Tibial artery (tissue), 4 donors: Measurements from ENCODE around the gene ABCC8.

Source experiments
- DNase-seq, 2 donors: peaks; one replicate each; pipeline ENCODE4 v3.0.0-alpha.2; 2019
- H3K27ac ChIP-seq, 2 donors: fragments of 200-600 bp; sonication (generic) in 1 of 2; 1 replicate in 1 of 2; 2 replicates in 1 of 2; pipeline ENCODE4 v1.5.1; 2018 to 2019; ENCODE audit warnings: mild to moderate bottlenecking in 1 of 2
- H3K27me3 ChIP-seq, 2 donors: fragments of 200-600 bp; sonication (generic) in 1 of 2; one replicate each; pipeline versions ENCODE4 v1.5.1 to v1.6.0; 2016 to 2019
- H3K36me3 ChIP-seq, 3 donors: fragments of 200-600 bp; sonication (generic) in 2 of 3; one replicate each; pipeline ENCODE4 v1.5.1; 2016 to 2019; ENCODE audit warnings: mild to moderate bottlenecking in 2 of 3
- H3K4me1 ChIP-seq, 4 donors: fragments of 200-600 bp; sonication (generic) in 2 of 4; 1 replicate in 3 of 4; 2 replicates in 1 of 4; pipeline ENCODE4 v1.5.1; 2016 to 2019
- H3K4me3 ChIP-seq, 2 donors: fragments of 200-600 bp; sonication (generic) in 1 of 2; 1 replicate in 1 of 2; 2 replicates in 1 of 2; pipeline ENCODE4 v1.5.1; 2018 to 2019; ENCODE audit warnings: mild to moderate bottlenecking in 2 of 2
- H3K9me3 ChIP-seq, 3 donors: fragments of 200-600 bp; sonication (generic) in 1 of 3; one replicate each; pipeline ENCODE4 v1.5.1; 2016 to 2019
- intact Hi-C: fragments of 100-400 bp; cut with DNase I; formaldehyde crosslinking; loops from one replicate; pipeline ENCODE4 v1.15.0; 2023; ENCODE audit warnings: low total_unique reads
- TF ChIP-seq, protein P1 (sequence below), 2 experiments: fragments of 200-600 bp in 1 of 2; fragments of 450-650 bp in 1 of 2; IDR thresholded peaks; one replicate each; pipeline ENCODE4 v1.5.1; 2017 to 2019; ENCODE audit warnings: antibody characterized with exemption in 2 of 2, mild to moderate bottlenecking in 1 of 2, moderate library complexity in 1 of 2

Gene ABCC8

DNA sequence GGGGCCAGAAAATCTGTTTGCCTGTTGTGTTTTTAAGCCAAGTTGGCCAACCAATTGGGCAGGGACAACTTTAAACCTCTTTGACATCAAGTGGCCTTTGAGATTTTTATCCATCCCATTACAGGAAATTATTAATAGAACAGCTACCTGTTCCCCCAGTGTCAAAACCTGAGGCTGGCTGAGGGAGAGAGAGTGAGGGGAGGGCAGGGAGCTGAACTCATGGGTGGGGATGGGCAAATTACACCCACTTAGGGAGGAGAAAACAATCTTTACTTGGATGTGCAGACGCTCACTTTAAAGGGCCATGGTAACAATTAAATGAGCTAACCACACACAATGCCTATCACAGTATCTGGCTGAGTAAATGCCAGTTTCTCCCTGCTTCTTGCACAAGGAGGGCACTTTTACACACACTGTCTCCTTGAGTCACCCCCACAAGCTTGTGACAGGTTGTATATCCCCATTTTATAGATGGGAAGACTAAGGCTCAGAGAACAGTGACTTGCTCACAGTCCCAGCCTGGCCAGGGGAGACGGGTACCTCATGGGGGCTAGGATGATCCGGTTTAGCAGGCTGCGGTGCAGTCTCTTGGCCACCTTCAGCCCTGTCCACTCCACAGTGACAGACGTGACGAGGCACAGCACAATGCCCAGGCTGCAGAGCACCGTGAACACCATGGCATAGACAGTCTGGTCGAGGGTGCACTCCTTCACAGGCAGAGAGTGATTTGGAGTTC, 70.4 kb downstream of the ABCC8 start:
- intact Hi-C loops = loop anchor here (2.0 kb wide), 1 partner anchor 19 kb away; no protein-coding TSS in a partner anchor
- TF ChIP-seq, protein P1, sequence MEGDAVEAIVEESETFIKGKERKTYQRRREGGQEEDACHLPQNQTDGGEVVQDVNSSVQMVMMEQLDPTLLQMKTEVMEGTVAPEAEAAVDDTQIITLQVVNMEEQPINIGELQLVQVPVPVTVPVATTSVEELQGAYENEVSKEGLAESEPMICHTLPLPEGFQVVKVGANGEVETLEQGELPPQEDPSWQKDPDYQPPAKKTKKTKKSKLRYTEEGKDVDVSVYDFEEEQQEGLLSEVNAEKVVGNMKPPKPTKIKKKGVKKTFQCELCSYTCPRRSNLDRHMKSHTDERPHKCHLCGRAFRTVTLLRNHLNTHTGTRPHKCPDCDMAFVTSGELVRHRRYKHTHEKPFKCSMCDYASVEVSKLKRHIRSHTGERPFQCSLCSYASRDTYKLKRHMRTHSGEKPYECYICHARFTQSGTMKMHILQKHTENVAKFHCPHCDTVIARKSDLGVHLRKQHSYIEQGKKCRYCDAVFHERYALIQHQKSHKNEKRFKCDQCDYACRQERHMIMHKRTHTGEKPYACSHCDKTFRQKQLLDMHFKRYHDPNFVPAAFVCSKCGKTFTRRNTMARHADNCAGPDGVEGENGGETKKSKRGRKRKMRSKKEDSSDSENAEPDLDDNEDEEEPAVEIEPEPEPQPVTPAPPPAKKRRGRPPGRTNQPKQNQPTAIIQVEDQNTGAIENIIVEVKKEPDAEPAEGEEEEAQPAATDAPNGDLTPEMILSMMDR (IDR thresholded peaks at IDR 0.05) = no peak
- peaks cover 0 to 22% (median 19%) of the 10 kb centered on the region in 4 donors for H3K4me1 ChIP-seq
- no peak for DNase-seq
- H3K27ac ChIP-seq = peak overlapping the region; percentile 62 to 78
- peak overlapping the region in 1 of 2 donors; percentile 6 for H3K4me3 ChIP-seq
- H3K9me3 ChIP-seq = no peaks in the 10 kb centered on the region
- H3K27me3 ChIP-seq = no peaks in the 10 kb centered on the region
- no peaks in the 10 kb centered on the region for H3K36me3 ChIP-seq

DNA sequence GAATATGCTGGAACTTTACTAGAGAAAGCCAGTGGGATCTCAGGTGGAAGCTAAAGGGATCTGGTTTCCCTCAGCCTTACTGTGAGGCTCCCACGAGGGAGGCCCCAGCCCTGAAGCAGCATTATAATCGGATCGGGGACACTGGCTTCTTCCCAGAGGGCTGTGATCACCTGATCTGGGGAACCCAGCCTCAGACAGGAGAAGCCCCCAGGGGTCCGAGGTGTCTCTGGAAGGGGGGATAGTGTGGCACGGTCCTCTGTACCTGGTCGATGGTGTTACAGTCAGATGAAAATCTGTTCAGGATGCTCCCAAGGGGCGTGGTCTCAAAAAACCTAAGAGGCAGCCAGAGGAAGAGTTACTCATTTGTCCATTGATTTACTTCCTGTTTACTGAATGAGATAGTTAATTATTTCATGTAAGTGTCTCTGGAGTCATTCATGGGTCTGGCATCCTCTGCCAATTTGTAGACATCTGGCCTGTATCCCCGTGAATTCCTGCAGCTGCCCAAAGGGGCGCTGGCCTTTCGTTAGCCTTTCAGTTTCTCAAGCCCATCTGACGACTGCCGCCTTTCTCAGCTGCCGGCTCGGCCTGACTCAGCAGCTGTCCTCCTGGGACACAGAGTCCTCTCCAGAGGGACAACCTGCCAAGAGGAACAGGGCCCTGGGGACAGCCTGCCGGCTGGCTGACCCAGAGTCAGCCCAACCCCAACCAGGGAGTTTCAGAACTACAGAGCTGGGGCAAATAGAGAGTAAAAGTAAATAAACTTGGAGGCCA, 71.2 kb downstream of the ABCC8 start:
- H3K9me3 ChIP-seq = no peaks in the 10 kb centered on the region
- H3K27me3 ChIP-seq = no peaks in the 10 kb centered on the region
- TF ChIP-seq, protein P1 (IDR thresholded peaks at IDR 0.05) = peak; percentile 39 to 49
- H3K4me3 ChIP-seq = peak overlapping the region in 1 of 2 donors; percentile 6
- H3K4me1 ChIP-seq = peaks cover 0 to 22% (median 19%) of the 10 kb centered on the region in 4 donors
- DNase-seq = peak; percentile 78 to 95
- intact Hi-C loops = loop anchor here (2.0 kb wide), 1 partner anchor 19 kb away; no protein-coding TSS in a partner anchor
- peak overlapping the region; percentile 62 to 78 for H3K27ac ChIP-seq
- H3K36me3 ChIP-seq = no peaks in the 10 kb centered on the region

- H3K4me1 ChIP-seq = peaks cover 0 to 22% (median 19%) of the 10 kb centered on the region in 4 donors
- no peaks in the 10 kb centered on the region for H3K36me3 ChIP-seq
- no peak overlapping the region for H3K4me3 ChIP-seq
- TF ChIP-seq, protein P1 (IDR thresholded peaks at IDR 0.05) = no peak
- no peaks in the 10 kb centered on the region for H3K27me3 ChIP-seq
- H3K9me3 ChIP-seq = no peaks in the 10 kb centered on the region
- H3K27ac ChIP-seq = peak overlapping the region in 1 of 2 donors; percentile 62
- no peak for DNase-seq
- intact Hi-C loops = no loop called here
Observed at GRCh38 chr11:17403980-17404759, 72.5 kb downstream of the ABCC8 start.

DNA sequence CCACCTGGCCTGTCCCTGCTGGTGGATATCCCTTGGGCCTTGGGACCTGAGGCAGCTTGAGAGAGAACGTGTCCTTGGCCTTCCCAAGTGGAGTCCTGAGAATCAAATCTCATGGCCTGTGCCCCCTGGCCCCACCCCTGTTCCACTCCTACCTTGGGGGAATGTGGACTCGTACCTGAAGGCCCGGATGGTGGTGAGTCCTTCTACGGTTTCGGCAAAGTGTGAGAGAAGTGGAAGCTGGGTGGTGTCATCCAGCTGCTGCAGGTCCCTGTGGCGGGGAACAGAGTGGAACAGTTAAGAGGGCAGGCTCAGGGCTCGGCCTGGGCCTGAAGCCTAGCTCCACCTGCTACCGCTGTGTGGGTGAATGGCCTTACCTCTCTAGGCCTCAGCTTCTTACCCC, 74.2 kb downstream of the ABCC8 start:
- Histone ChIP-seq H3K9me3 (no peaks in the 10 kb centered on the region), H3K4me3 (no peak overlapping the region), H3K4me1 (peaks cover 0 to 22% (median 19%) of the 10 kb centered on the region in 4 donors), H3K27ac (no peak overlapping the region), H3K27me3 (no peaks in the 10 kb centered on the region), H3K36me3 (no peaks in the 10 kb centered on the region)
- intact Hi-C loops = no loop called here
- TF ChIP-seq, protein P1 (IDR thresholded peaks at IDR 0.05) = no peak
- no peak for DNase-seq

GRCh38 chr11:17401841-17402240, 74.8 kb downstream of the ABCC8 start:
- TF ChIP-seq, protein P1 (IDR thresholded peaks at IDR 0.05) = no peak
- no peak for DNase-seq
- peaks cover 0 to 20% (median 18%) of the 10 kb centered on the region in 4 donors for H3K4me1 ChIP-seq
- intact Hi-C loops = no loop called here
- no peak overlapping the region for H3K27ac ChIP-seq
- H3K4me3 ChIP-seq = no peak overlapping the region
- H3K9me3 ChIP-seq = no peaks in the 10 kb centered on the region
- no peaks in the 10 kb centered on the region for H3K36me3 ChIP-seq
- no peaks in the 10 kb centered on the region for H3K27me3 ChIP-seq
